ENCODE measurements around the gene WDR93. TPM values are rescaled to one million over a fixed set of nuclear protein-coding genes. Genes with fewer than 3 reads are reported as not detected.
A peak's percentile ranks its signal among the peaks of the same experiment; 100 is the strongest.

WDR93 gene
- polyA plus RNA-seq (2012; ENCODE audit: missing spikeins) = not detected

GRCh38 chr15:89690276-89691218, at the start of gene WDR93, which contains the start of gene PEX11A:
Gene WDR93, plus strand, starts transcription at chr15:89690811. Its CDS starts 10,936 bp downstream, at chr15:89701747.
Gene PEX11A, minus strand, starts transcription at chr15:89690754. Its CDS starts 122 bp downstream, at chr15:89690632.
- TF ChIP-seq POLR2AphosphoS5 (IDR thresholded peaks at IDR 0.05; ENCODE audit: low read depth, low read length) (no peak), TAF1 (IDR thresholded peaks at IDR 0.05; ENCODE audit: borderline replicate concordance, low read depth, low read length) (no peak), POLR2A (IDR thresholded peaks at IDR 0.05; ENCODE audit: low read depth, low read length) (no peak)
- FAIRE-seq (peak; percentile 86), DNase-seq (ENCODE audit: insufficient read length) (peak; percentile 73)

GRCh38 chr15:89641053-89641452, 49.6 kb upstream of the WDR93 start:
- FAIRE-seq = no peak
- TF ChIP-seq TAF1 (IDR thresholded peaks at IDR 0.05; ENCODE audit: borderline replicate concordance, low read depth, low read length) = no peak
- no peak for TF ChIP-seq POLR2A (IDR thresholded peaks at IDR 0.05; ENCODE audit: low read depth, low read length)
- no peak for TF ChIP-seq POLR2AphosphoS5 (IDR thresholded peaks at IDR 0.05; ENCODE audit: low read depth, low read length)
- DNase-seq (ENCODE audit: insufficient read length) = no peak

GRCh38 chr15:89642106-89642505, 48.5 kb upstream of the WDR93 start:
- no peak for FAIRE-seq
- no peak for DNase-seq (ENCODE audit: insufficient read length)
- TF ChIP-seq POLR2A (IDR thresholded peaks at IDR 0.05; ENCODE audit: low read depth, low read length) = no peak
- TF ChIP-seq TAF1 (IDR thresholded peaks at IDR 0.05; ENCODE audit: borderline replicate concordance, low read depth, low read length) = no peak
- no peak for TF ChIP-seq POLR2AphosphoS5 (IDR thresholded peaks at IDR 0.05; ENCODE audit: low read depth, low read length)

DNA sequence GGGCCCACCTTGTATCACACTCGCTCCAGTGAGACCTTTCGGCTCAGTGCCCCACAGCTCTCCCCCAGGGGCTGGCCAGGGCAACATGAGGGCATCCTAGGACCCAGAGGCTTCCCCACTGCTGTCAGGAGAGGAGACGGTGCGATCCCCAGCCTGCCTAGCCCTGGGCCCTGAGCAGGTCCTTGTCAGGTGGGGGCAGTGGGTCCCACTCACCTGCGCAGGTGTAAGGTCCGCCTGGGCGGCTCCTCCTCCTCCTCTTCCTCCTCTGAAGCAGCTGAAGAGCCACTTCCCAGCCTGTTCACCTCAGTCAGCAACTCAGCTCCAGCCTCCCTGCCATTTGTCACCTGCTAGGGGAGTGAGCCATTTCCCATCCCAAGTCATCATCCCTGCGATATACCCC, 44.9 kb upstream of the WDR93 start:
- TF ChIP-seq POLR2AphosphoS5 (IDR thresholded peaks at IDR 0.05; ENCODE audit: low read depth, low read length) (no peak), POLR2A (IDR thresholded peaks at IDR 0.05; ENCODE audit: low read depth, low read length) (no peak), TAF1 (IDR thresholded peaks at IDR 0.05; ENCODE audit: borderline replicate concordance, low read depth, low read length) (no peak)
- DNase-seq (ENCODE audit: insufficient read length) = no peak
- no peak for FAIRE-seq

DNA sequence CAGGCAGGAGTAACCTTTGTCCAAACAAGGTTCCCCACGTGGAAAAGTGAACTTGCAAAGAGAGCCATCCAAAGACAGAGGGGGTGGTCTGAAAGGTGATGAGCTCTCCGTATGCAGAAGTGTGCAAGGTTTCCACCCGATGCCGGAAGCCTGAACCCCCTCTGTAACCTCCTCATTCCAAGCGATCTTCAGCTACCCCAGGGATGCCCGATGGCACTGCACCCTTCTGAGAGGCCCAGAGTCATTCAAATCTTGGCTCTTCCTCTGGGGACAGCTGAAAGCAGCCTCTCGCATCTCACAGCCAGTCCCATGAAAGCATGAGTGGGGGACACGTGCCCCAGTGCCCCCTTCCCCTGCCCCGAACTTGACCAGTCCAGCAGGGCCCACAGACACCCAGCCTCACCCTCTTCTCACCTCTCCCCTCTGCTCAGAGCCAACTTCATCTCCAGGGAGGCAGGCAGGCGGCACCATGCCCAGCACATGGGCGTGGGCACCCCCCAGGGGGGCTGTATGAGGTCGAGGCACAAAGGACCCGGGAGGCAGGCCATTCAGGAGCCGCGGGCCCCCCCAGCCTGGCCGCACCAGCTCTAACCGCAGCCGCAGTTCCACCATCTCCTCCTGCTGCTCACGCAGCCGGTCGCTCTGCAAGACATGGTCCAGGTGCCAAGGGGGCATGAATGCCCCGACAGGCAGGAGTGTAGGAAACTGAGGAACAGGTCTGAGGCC, 44.0 kb upstream of the WDR93 start:
- FAIRE-seq = no peak
- no peak for DNase-seq (ENCODE audit: insufficient read length)
- no peak for TF ChIP-seq TAF1 (IDR thresholded peaks at IDR 0.05; ENCODE audit: borderline replicate concordance, low read depth, low read length)
- no peak for TF ChIP-seq POLR2A (IDR thresholded peaks at IDR 0.05; ENCODE audit: low read depth, low read length)
- TF ChIP-seq POLR2AphosphoS5 (IDR thresholded peaks at IDR 0.05; ENCODE audit: low read depth, low read length) = no peak

DNA sequence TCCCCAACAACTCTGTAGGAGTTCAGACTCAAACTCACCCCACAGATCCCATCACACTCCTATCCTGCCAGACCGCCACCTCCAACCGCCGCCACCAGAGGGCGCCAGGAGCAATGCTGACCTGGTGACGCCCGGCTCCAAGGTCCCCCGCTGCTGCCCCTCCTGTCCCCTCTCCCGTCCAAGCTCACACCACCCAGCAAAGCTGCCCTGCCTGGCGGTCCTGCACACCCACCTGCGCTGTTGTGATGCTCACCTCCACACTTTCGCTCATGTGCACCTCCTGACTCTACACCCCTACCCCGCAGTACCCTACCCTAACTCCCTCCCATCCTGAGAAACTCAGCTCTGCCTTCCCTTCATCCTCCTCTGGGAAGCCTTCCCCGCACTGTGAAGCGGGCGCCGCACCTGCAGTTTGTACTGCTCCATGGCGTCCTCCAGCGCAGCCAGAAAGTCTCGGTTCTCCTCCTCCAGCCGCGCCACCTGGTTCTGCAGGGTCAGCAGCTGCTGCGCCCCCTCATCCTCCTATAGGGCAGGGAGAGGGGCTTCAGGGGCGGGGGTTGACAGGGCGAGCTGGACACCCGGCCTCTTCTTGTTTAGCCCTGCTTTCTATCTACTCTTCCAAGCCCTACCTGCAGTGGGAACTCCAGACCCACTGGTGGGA, 43.3 kb upstream of the WDR93 start:
- DNase-seq (ENCODE audit: insufficient read length) (peak; percentile 82), FAIRE-seq (no peak)
- TF ChIP-seq POLR2AphosphoS5 (IDR thresholded peaks at IDR 0.05; ENCODE audit: low read depth, low read length) = no peak
- no peak for TF ChIP-seq POLR2A (IDR thresholded peaks at IDR 0.05; ENCODE audit: low read depth, low read length)
- no peak for TF ChIP-seq TAF1 (IDR thresholded peaks at IDR 0.05; ENCODE audit: borderline replicate concordance, low read depth, low read length)

GRCh38 chr15:89648106-89649012, 42.3 kb upstream of the WDR93 start:
- no peak for TF ChIP-seq POLR2AphosphoS5 (IDR thresholded peaks at IDR 0.05; ENCODE audit: low read depth, low read length)
- no peak for FAIRE-seq
- DNase-seq (ENCODE audit: insufficient read length) = peak; percentile 7

DNA sequence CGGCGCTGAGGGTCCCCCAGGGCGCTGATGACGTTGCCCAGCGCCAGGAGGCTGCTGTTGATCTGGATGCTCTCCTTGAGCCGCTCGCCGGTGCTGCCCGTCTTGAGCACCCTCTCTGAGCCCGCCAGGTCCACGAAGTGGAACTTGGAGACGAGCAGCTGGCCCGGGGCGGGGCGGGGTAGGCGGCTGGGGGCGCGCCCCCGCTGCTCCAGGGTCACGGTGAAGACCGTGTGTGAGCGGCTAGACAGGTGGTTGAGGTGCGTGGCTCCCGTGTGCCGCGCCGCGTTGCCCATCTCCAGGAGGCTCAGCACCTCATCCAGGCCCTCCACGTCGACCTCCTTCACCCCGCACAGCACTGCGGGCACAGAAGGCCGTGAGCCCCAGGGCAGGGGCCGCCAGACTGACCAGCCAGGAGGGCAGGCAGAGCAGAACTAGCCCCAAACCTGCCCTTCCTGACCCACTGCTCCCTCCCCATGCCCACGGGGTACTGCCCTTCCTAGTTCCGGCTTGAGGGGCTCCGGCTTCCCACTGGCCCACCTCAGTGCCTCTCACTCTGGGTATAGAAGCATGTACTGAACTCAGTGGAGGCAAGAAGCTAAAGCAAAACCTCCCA, 41.5 kb upstream of the WDR93 start:
- DNase-seq (ENCODE audit: insufficient read length) = no peak
- no peak for TF ChIP-seq POLR2A (IDR thresholded peaks at IDR 0.05; ENCODE audit: low read depth, low read length)
- no peak for TF ChIP-seq POLR2AphosphoS5 (IDR thresholded peaks at IDR 0.05; ENCODE audit: low read depth, low read length)
- TF ChIP-seq TAF1 (IDR thresholded peaks at IDR 0.05; ENCODE audit: borderline replicate concordance, low read depth, low read length) = no peak
- no peak for FAIRE-seq

DNA sequence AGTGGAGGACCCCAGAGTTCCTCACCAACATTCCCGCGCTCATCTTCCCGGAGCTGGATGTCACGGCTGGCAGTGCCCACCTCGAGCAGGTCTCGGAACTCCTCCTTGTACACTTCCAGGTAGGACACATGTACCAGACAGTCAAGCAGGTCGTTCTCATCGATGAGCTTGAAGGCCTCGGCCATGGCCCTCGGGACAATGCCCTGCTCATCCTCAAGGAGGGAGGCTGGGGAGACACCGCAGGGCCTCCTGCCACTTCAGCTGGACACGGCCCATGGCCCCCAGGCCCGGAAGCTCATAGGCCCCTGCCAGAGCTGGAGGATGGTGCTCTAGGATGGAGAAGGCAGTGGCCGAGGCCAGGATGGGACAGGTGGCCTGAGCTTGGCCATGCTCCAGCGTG, 40.9 kb upstream of the WDR93 start:
- DNase-seq (ENCODE audit: insufficient read length) (no peak), FAIRE-seq (no peak)
- TF ChIP-seq POLR2A (IDR thresholded peaks at IDR 0.05; ENCODE audit: low read depth, low read length) (no peak), POLR2AphosphoS5 (IDR thresholded peaks at IDR 0.05; ENCODE audit: low read depth, low read length) (no peak), TAF1 (IDR thresholded peaks at IDR 0.05; ENCODE audit: borderline replicate concordance, low read depth, low read length) (no peak)

DNA sequence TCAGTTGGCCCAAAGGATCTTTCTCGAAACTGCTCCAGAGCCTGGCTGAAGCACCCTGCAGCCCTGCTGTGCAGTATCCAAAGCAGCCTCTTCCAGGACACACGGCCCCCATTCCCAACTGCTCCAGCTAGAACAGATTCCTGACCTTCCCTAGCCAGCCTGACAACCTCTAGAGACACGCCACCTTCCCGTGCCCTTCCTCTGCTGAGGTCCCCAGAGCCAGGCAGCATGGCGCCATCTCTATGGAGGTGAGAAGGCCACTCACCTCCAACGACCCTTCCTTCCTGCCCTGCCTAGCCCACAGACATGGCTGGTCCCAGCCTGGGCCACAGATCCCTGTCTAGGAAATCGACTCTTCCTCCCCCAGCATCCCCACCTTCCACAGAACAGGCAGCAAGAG, 38.5 kb upstream of the WDR93 start:
- FAIRE-seq (no peak), DNase-seq (ENCODE audit: insufficient read length) (no peak)
- TF ChIP-seq POLR2A (IDR thresholded peaks at IDR 0.05; ENCODE audit: low read depth, low read length) = no peak
- TF ChIP-seq POLR2AphosphoS5 (IDR thresholded peaks at IDR 0.05; ENCODE audit: low read depth, low read length) = no peak
- TF ChIP-seq TAF1 (IDR thresholded peaks at IDR 0.05; ENCODE audit: borderline replicate concordance, low read depth, low read length) = no peak
